ENCODE data around the gene SMAD5.

DNA sequence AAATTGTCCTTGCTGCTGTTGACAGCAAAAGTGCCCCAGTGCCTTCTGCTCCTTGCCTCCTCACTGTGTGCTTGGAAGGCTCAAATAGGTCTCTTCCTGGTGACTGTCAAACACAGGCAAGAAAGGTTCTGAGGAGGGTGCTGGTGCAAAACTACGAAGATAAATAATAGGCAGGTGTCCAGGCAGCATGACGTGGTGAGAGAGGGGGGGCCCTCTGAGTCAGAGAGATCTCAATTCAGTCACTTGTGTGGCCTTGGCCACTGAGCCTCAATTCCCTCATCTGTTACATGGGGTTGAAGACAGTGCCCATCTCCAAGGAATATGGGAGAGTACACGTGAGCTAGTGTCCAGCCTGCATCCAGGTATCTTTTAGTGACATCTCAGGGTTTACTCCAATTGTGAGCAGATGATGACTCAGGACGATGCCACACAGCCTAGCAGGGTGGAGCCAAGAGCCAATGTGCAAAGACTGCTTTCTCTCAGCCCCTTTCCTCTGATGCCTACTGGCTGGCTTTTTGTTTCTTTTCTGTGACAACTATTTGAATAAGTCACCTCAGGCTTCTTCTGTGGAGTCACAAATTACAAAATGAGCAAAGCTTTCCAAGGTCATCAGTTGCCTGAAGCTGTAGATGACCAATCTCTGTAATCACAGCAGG is 90.1 kb downstream of the SMAD5 start:
- TF ChIP-seq, protein P1, sequence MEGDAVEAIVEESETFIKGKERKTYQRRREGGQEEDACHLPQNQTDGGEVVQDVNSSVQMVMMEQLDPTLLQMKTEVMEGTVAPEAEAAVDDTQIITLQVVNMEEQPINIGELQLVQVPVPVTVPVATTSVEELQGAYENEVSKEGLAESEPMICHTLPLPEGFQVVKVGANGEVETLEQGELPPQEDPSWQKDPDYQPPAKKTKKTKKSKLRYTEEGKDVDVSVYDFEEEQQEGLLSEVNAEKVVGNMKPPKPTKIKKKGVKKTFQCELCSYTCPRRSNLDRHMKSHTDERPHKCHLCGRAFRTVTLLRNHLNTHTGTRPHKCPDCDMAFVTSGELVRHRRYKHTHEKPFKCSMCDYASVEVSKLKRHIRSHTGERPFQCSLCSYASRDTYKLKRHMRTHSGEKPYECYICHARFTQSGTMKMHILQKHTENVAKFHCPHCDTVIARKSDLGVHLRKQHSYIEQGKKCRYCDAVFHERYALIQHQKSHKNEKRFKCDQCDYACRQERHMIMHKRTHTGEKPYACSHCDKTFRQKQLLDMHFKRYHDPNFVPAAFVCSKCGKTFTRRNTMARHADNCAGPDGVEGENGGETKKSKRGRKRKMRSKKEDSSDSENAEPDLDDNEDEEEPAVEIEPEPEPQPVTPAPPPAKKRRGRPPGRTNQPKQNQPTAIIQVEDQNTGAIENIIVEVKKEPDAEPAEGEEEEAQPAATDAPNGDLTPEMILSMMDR (IDR thresholded peaks at IDR 0.05) = no peak
- TF ChIP-seq POLR2A (IDR thresholded peaks at IDR 0.05) = no peak

Data from thyroid gland (tissue), 4 donors.